Heart left ventricle (tissue), 13 donors: ENCODE results near the gene IQGAP2.

Experiments
- CTCF ChIP-seq, 12 donors: fragments of 200-600 bp; sonication (generic) in 4 of 12; IDR thresholded peaks; one replicate each; pipeline versions ENCODE4 v1.5.0 to v1.8.0; 2018 to 2022; ENCODE audit warnings: antibody characterized with exemption in 12 of 12, mild to moderate bottlenecking in 5 of 12
- POLR2A ChIP-seq, 2 donors: fragments of 450-650 bp; IDR thresholded peaks; one replicate each; pipeline ENCODE4 v1.6.1; 2017; ENCODE audit warnings: antibody characterized with exemption in 2 of 2, mild to moderate bottlenecking in 2 of 2, moderate library complexity in 2 of 2
- donor health status: ischemic (EF 13 %, LVEDD 7.1; RV severe dilation, severe dysfunction).
- donor health status: DM: no; HTN: yes; CAD: no.
- donor health status: DM: no; HTN: no; CAD: no.
- donor health status: ischemic (EF 25% LVEDD 6.9; RV normal size, moderate dysfunction).
- donor health status: ischemic (EF 25% LVEDD 5.7; RV mildly dilated, moderate dysfunction).
- donor health status: ischemic (EF 35%, LVEDD 5.7; RV mildly dilated, moderate dysfunction).
- donor health status: nonischemic (EF 11% LVEDD 7.7; RV severe dilation, severe dysfunction).
- donor health status: DM: yes; HTN: yes; CAD: no.
- donor health status: PGD.
- donor health status: ischemic (EF 29% LVEDD 5.4; RV normal size, mild dysfunction).
- donor health status: nonischemic (EF 23%, LVEDD 6.1; RV moderate dilation, normal function).

- TF ChIP-seq CTCF (IDR thresholded peaks at IDR 0.05) (no peak), POLR2A (IDR thresholded peaks at IDR 0.05) (no peak)
Measured at GRCh38 chr5:76692651-76693050, 289.6 kb downstream of the IQGAP2 start.
